Measurements from ENCODE around the gene EFCC1. TPM values are rescaled to one million over a fixed set of nuclear protein-coding genes. Genes with fewer than 3 reads are reported as not detected.

The EFCC1 gene
- total RNA-seq, 1 experiment from 2014 or later = 1.0 TPM

- Histone ChIP-seq H3K27ac (ENCODE audit: low read depth, low read length) (no peak overlapping the region), H3K36me3 (ENCODE audit: control insufficient read depth in 1 of 2, insufficient read depth in 2 of 2, low read length in 2 of 2) (no peaks in the 10 kb centered on the region), H4K20me1 (ENCODE audit: insufficient read depth) (no peaks in the 10 kb centered on the region), H3K27me3 (ENCODE audit: insufficient read depth, low read length) (no peaks in the 10 kb centered on the region), H3K9me2 (ENCODE audit: insufficient read depth) (no peaks in the 10 kb centered on the region), H2AFZ (ENCODE audit: low read depth, low read length, poor library complexity, severe bottlenecking) (no peak overlapping the region), H3K9ac (ENCODE audit: low read length) (no peak overlapping the region), H3K4me2 (ENCODE audit: low read length) (peak overlapping the region; percentile 70), H3K9me3 (ENCODE audit: control insufficient read depth in 1 of 2, insufficient read depth in 1 of 2, low read depth in 1 of 2, low read length in 2 of 2) (no peaks in the 10 kb centered on the region), H3K4me1 (ENCODE audit: control insufficient read depth in 1 of 2, insufficient read depth in 2 of 2, low read length in 2 of 2) (peaks cover 7 to 13% of the 10 kb centered on the region in 2 experiments; a peak in 3 of 4 replicates), H3K79me2 (ENCODE audit: insufficient read depth, low read length) (no peaks in the 10 kb centered on the region), H3K4me3 (replicated peaks in 1 of 2; ENCODE audit: low read depth in 1 of 2, low read length in 2 of 2) (0 out of 4 replicates have a peak overlapping the region, but pooled peaks of 1 of the 2 experiments have one; percentile 36)
- POLR2A ChIA-PET = interaction anchor here (1.5 kb wide), 1 partner anchor 10 kb away, joined by 8 read pairs; no protein-coding TSS in a partner anchor
- RAD21 ChIA-PET (ENCODE audit: low non-redundant PET in 1 of 2, low total read pairs in 2 of 2, uncharacterized antibody in 2 of 2, unreplicated experiment in 2 of 2) = interaction anchor here in 1 of 2 experiments (0.5 to 1.1 kb wide), 2 partner anchors 10 to 24 kb away, joined by 3 to 4 read pairs; no protein-coding TSS in a partner anchor
- DNase-seq (ENCODE audit: low read depth, low spot score) = no peak
- TF ChIP-seq YY1 (IDR thresholded peaks at IDR 0.05; ENCODE audit: extremely low read depth, insufficient replicate concordance, low read depth, low read length) = no peak
- no peak for TF ChIP-seq CTCF (IDR thresholded peaks at IDR 0.05 in 2 of 3, conservative IDR thresholded peaks at IDR 0.05 in 1 of 3; ENCODE audit: borderline replicate concordance in 1 of 3, insufficient read depth in 1 of 3, low read depth in 2 of 3, low read length in 2 of 3)
- no peak for TF ChIP-seq FOSL1 (IDR thresholded peaks at IDR 0.05; ENCODE audit: low read depth)
- TF ChIP-seq ELF1 (IDR thresholded peaks at IDR 0.05; ENCODE audit: borderline replicate concordance, low read depth) = no peak
- no peak for TF ChIP-seq TCF7L2 (IDR thresholded peaks at IDR 0.05; ENCODE audit: borderline replicate concordance, extremely low read depth, insufficient read depth, insufficient read length)
- TF ChIP-seq JUND (IDR thresholded peaks at IDR 0.05) = no peak
- TF ChIP-seq CBX3 (IDR thresholded peaks at IDR 0.05; ENCODE audit: low read depth) = no peak
- TF ChIP-seq RAD21 (IDR thresholded peaks at IDR 0.05; ENCODE audit: low read depth) = no peak
- TF ChIP-seq CEBPB (IDR thresholded peaks at IDR 0.05; ENCODE audit: low read depth) = no peak
- no peak for TF ChIP-seq MAX (IDR thresholded peaks at IDR 0.05)
- TF ChIP-seq ZBTB33 (IDR thresholded peaks at IDR 0.05; ENCODE audit: extremely low read depth, insufficient replicate concordance, low read length) = no peak
- no peak for TF ChIP-seq POLR2AphosphoS5 (IDR thresholded peaks at IDR 0.05; ENCODE audit: low read depth, low read length)
- no peak for TF ChIP-seq EZH2 (IDR thresholded peaks at IDR 0.05)
- TF ChIP-seq SRF (IDR thresholded peaks at IDR 0.05; ENCODE audit: low read depth) = no peak
- TF ChIP-seq SIN3A (IDR thresholded peaks at IDR 0.05; ENCODE audit: low read depth) = no peak
- no peak for TF ChIP-seq ATF3 (IDR thresholded peaks at IDR 0.05)
- no peak for TF ChIP-seq ZNF274 (IDR thresholded peaks at IDR 0.05; ENCODE audit: low read depth, low read length)
- no peak for TF ChIP-seq EZH2phosphoT487 (IDR thresholded peaks at IDR 0.05; ENCODE audit: borderline replicate concordance)
- no peak for TF ChIP-seq ZFX (IDR thresholded peaks at IDR 0.05)
- TF ChIP-seq EGR1 (IDR thresholded peaks at IDR 0.05; ENCODE audit: low read depth) = no peak
- ATAC-seq = peak; percentile 4; the same call in 1 of the 2 replicates
- BruUV-seq (replicated peaks) = no TSS peak
- intact Hi-C loops (cut with micrococcal nuclease) = no loop called here
- CTCF ChIA-PET = interaction anchor here (1.1 to 1.5 kb wide), 3 partner anchors 9 to 24 kb away, joined by 3 to 7 read pairs (median 5); no protein-coding TSS in a partner anchor
These were observed 7.0 kb upstream of the EFCC1 start for GRCh38 chr3:128994173-128994512.
